HL-60 (cell line): ENCODE data around the gene MYH14.

Experiments
- DNase-seq, 2 experiments: peaks; one replicate each; pipeline ENCODE4 v3.0.0-alpha.2; 2010 to 2020; ENCODE audit warnings: low read depth in 1 of 2, low spot score in 1 of 2
- H3K27ac ChIP-seq: fragments of 250-450 bp; sonication (Bioruptor Pico); replicated peaks from 2 replicates; pipeline ENCODE4 v1.5.1; 2020; ENCODE audit warnings: mild to moderate bottlenecking, moderate library complexity
- H3K27me3 ChIP-seq: fragments of 250-450 bp; sonication (Bioruptor Pico); 2 replicates; pipeline ENCODE4 v1.5.1; 2021; ENCODE audit warnings: mild to moderate bottlenecking, moderate library complexity; ENCODE audit not compliant: insufficient read depth, poor library complexity, severe bottlenecking
- H3K4me3 ChIP-seq: replicated peaks from 2 replicates; pipeline ENCODE4 v1.5.1; 2011; ENCODE audit warnings: mild to moderate bottlenecking, control low read depth, low read length; ENCODE audit not compliant: insufficient read depth
- CTCF ChIP-seq: IDR thresholded peaks from one replicate; pipeline ENCODE4 v1.5.1; 2011; ENCODE audit warnings: low read length, control low read depth, inconsistent platforms; ENCODE audit not compliant: insufficient read depth
- GABPA ChIP-seq: IDR thresholded peaks from 2 replicates; pipeline ENCODE4 v1.6.1; 2012; ENCODE audit warnings: low read depth
- POLR2AphosphoS5 ChIP-seq: IDR thresholded peaks from 2 replicates; pipeline ENCODE4 v1.6.1; 2012; ENCODE audit warnings: low read depth
- REST ChIP-seq: IDR thresholded peaks from 2 replicates; pipeline ENCODE4 v1.6.1; 2012; ENCODE audit warnings: low read depth; ENCODE audit not compliant: insufficient replicate concordance
- SPI1 ChIP-seq: IDR thresholded peaks from 2 replicates; pipeline ENCODE4 v1.6.1; 2012; ENCODE audit warnings: low read depth, mild to moderate bottlenecking, borderline replicate concordance

MYH14 gene

GRCh38 chr19:50331221-50331993, 128.0 kb downstream of the MYH14 start:
- no peak for DNase-seq
- Histone ChIP-seq H3K27me3 (peaks cover 42% of the 10 kb centered on the region), H3K4me3 (peak overlapping the region; percentile 39), H3K27ac (no peak overlapping the region)
- TF ChIP-seq CTCF = no peak
- no peak for TF ChIP-seq REST
- TF ChIP-seq GABPA = no peak
- no peak for TF ChIP-seq SPI1
- no peak for TF ChIP-seq POLR2AphosphoS5

- peaks cover 37% of the 10 kb centered on the region for H3K27me3 ChIP-seq
- H3K4me3 ChIP-seq = no peak overlapping the region
- TF ChIP-seq SPI1 (no peak), CTCF (no peak)
- H3K27ac ChIP-seq = no peak overlapping the region
- no peak for DNase-seq
Measured at GRCh38 chr19:50331994-50332243, 128.5 kb downstream of the MYH14 start.

GRCh38 chr19:50332244-50333038, 129.0 kb downstream of the MYH14 start:
- no peak overlapping the region for H3K4me3 ChIP-seq
- no peak for DNase-seq
- H3K27ac ChIP-seq = no peak overlapping the region
- TF ChIP-seq CTCF (no peak), POLR2AphosphoS5 (no peak), SPI1 (no peak), REST (no peak), GABPA (no peak)
- peaks cover 31% of the 10 kb centered on the region for H3K27me3 ChIP-seq
